IMR-90 (cell line): ENCODE data around the gene ZBTB1. TPM values are rescaled to one million over a fixed set of nuclear protein-coding genes. Genes with fewer than 3 reads are reported as not detected.

Experiments used
- microRNA-seq, 2 experiments: library from miRNA; stranded (forward) in 1 of 2; unstranded in 1 of 2; fragments of 10-50 nt in 1 of 2; fragments of <30 nt in 1 of 2; gene quantifications in 1 of 2; microRNA quantifications in 1 of 2; one replicate each; pipeline versions ENCODE3 to v1.1.0; 2013 to 2020; ENCODE audit not compliant: insufficient read depth in 1 of 2, insufficient read length in 1 of 2, unreplicated experiment in 1 of 2
- polyA plus RNA-seq, 3 experiments: library from polyadenylated mRNA; depleted of rRNA; stranded (reverse); fragments of >200 nt; gene quantifications; 2 replicates each; pipeline ENCODE4 v1.2.3, GENCODE V29; 2012; ENCODE audit warnings: low replicate concordance in 1 of 3
- small RNA-seq, 5 experiments: library from RNA; depleted of rRNA; stranded (forward); fragments of <200 nt; gene quantifications; one replicate each; pipeline ENCODE3, GENCODE V24; 2012
- total RNA-seq: library from RNA; depleted of rRNA; stranded (reverse); fragments of >200 nt; gene quantifications from 2 replicates; pipeline ENCODE4 v1.2.3, GENCODE V29; 2012; rRNA removed

ZBTB1 gene
- total and polyA plus RNA-seq, 2 of the 4 experiments (the other 2 are of a cell fraction), result 19.0 to 37.3 TPM

Small RNA genes lying within 50 kb of the gene (microRNA-seq; reads per million reads assigned to microRNA genes)
- gene AL049869.4 (ENCODE audit: insufficient read depth, insufficient read length), result not detected

Small RNA genes lying within 50 kb of the gene (small RNA-seq; reads per million reads assigned to genes)
- gene AL049869.4, result 0 reads per million in 5 experiments

Other genes with a start within 250 kb of the ZBTB1 start
- gene ESR2, start 210.4 kb upstream of the ZBTB1 start, total RNA-seq, result under 0.01 TPM in 2 replicates
- gene ESR2, start 210.4 kb upstream of the ZBTB1 start, polyA plus RNA-seq (2012; rRNA removed), result 0.03 TPM in 1 of 2 replicates, not detected in the other
- 59.7 and 64.9 TPM in 2 replicates for gene MTHFD1, start 116.4 kb upstream of the ZBTB1 start, total RNA-seq
- gene MTHFD1, start 116.4 kb upstream of the ZBTB1 start, polyA plus RNA-seq (2012; rRNA removed), result 30.4 and 32.2 TPM in 2 replicates
- gene AKAP5, start 39.3 kb upstream of the ZBTB1 start, total RNA-seq, result 0.72 and 1.4 TPM in 2 replicates
- gene AKAP5, start 39.3 kb upstream of the ZBTB1 start, polyA plus RNA-seq (2012; rRNA removed), result 0.14 and 0.21 TPM in 2 replicates
- gene ZBTB25, start 932 bp upstream of the ZBTB1 start, total RNA-seq, result 4.2 and 6.6 TPM in 2 replicates
- gene ZBTB25, start 932 bp upstream of the ZBTB1 start, polyA plus RNA-seq (2012; rRNA removed), result 4.2 and 4.4 TPM in 2 replicates
- 18.9 and 19.7 TPM in 2 replicates for gene HSPA2, start 36.0 kb downstream of the ZBTB1 start, total RNA-seq
- 18.4 and 20.0 TPM in 2 replicates for gene HSPA2, start 36.0 kb downstream of the ZBTB1 start, polyA plus RNA-seq (2012; rRNA removed)
- 0.28 and 0.54 TPM in 2 replicates for gene PPP1R36, start 45.2 kb downstream of the ZBTB1 start, total RNA-seq
- 0.15 and 0.19 TPM in 2 replicates for gene PPP1R36, start 45.2 kb downstream of the ZBTB1 start, polyA plus RNA-seq (2012; rRNA removed)
- gene PLEKHG3, start 199.7 kb downstream of the ZBTB1 start, total RNA-seq, result 4.4 and 8.2 TPM in 2 replicates
- 8.4 and 10.6 TPM in 2 replicates for gene PLEKHG3, start 199.7 kb downstream of the ZBTB1 start, polyA plus RNA-seq (2012; rRNA removed)